H1 (cell line): ENCODE data around the gene RAB8B. TPM values are rescaled to one million over a fixed set of nuclear protein-coding genes. Genes with fewer than 3 reads are reported as not detected.

Experiments used
- ASH2L ChIP-seq: fragments of 200-600, 300-600 bp; sonication (generic); IDR thresholded peaks from one replicate; pipeline ENCODE4 v1.7.1; 2017; ENCODE audit warnings: low read length
- CEBPB ChIP-seq: IDR thresholded peaks from 2 replicates; pipeline ENCODE4 v1.6.1; 2012; ENCODE audit warnings: low read depth, low read length
- EZH2 ChIP-seq: fragments of 200-600 bp; sonication (generic); IDR thresholded peaks from 2 replicates; pipeline ENCODE4 v1.7.1; 2012; ENCODE audit warnings: low read depth, mild to moderate bottlenecking, moderate library complexity, low read length, inconsistent platforms; ENCODE audit not compliant: severe bottlenecking
- POLR2A ChIP-seq, 2 experiments: IDR thresholded peaks; 1 replicate in 1 of 2; 2 replicates in 1 of 2; pipeline ENCODE4 v1.6.1; 2011; ENCODE audit warnings: low read depth in 2 of 2, low read length in 2 of 2, mild to moderate bottlenecking in 2 of 2; ENCODE audit errors: control extremely low read depth in 1 of 2
- RXRA ChIP-seq: IDR thresholded peaks from 2 replicates; pipeline ENCODE4 v1.6.1; 2011; ENCODE audit warnings: low read depth, mild to moderate bottlenecking, low read length, moderate library complexity; ENCODE audit not compliant: insufficient read depth
- polyA plus RNA-seq, 7 experiments: library from polyadenylated mRNA; depleted of rRNA in 3 of 7; stranded (reverse) in 5 of 7; unstranded in 2 of 7; fragments of >200 nt in 5 of 7; fragments of 200-250 nt in 2 of 7; gene quantifications; 1 replicate in 5 of 7; 2 replicates in 1 of 7; 4 replicates in 1 of 7; pipeline versions ENCODE4 v1.2.1 to v1.2.3, GENCODE V29; 2011 to 2013; ENCODE audit warnings: missing spikeins in 2 of 7, mixed read lengths in 2 of 7
- total RNA-seq: library from RNA; stranded (reverse); fragmentation: NEBNext Ultra II Directional; extraction: Animal tissue kit (Norgen Biotek cat#: 25700); gene quantifications from 2 replicates; pipeline ENCODE4 v1.2.1, GENCODE V29; 2021

The RAB8B gene
- total and polyA plus RNA-seq, 2 of the 8 experiments (the other 6 are each of a cell fraction or from before 2014, with no cell fraction given) = 9.5 to 47.8 TPM

- TF ChIP-seq EZH2 = no peak
- TF ChIP-seq POLR2A (IDR thresholded peaks at IDR 0.05; ENCODE audit: control extremely low read depth in 1 of 2, low read depth in 2 of 2, low read length in 2 of 2) = peak; percentile 55 to 89
- TF ChIP-seq CEBPB = no peak; the same call in 1 of the 2 replicates
- TF ChIP-seq RXRA = no peak
- peak; percentile 39 for TF ChIP-seq ASH2L
Observed at GRCh38 chr15:63157118-63157843, 32.1 kb upstream of the RAB8B start, which contains the start of gene RPS27L (continued).
